Measurements from ENCODE around the gene DUOX1.

GRCh38 chr15:45140557-45141250 lies 10.9 kb downstream of the DUOX1 start:
- TF ChIP-seq CTCF (IDR thresholded peaks at IDR 0.05; ENCODE audit: borderline replicate concordance, extremely low read depth, low read length, poor library complexity, severe bottlenecking) (no peak), EZH2 (IDR thresholded peaks at IDR 0.05; ENCODE audit: borderline replicate concordance, low read depth, low read length, severe bottlenecking) (no peak)
